RWPE2 (cell line): ENCODE measurements around the gene OR52A5.

ENCODE experiments used
- ATAC-seq: fragments of 200-7000 bp; cut with Tn5 transposase; 3 replicates; pipeline ENCODE4 v1.9.1; 2021; ENCODE audit warnings: low read depth
- DNase-seq: peaks from one replicate; pipeline ENCODE4 v3.0.0-alpha.2; 2020; ENCODE audit warnings: low spot score
- H3K27ac ChIP-seq: fragments of 450-650 bp; 2 replicates; pipeline ENCODE4 v1.5.1; 2017; ENCODE audit warnings: mild to moderate bottlenecking; ENCODE audit not compliant: poor library complexity, severe bottlenecking
- H3K27me3 ChIP-seq: fragments of 250-450 bp; sonication (Bioruptor Pico); 2 replicates; pipeline ENCODE4 v1.5.1; 2021; ENCODE audit warnings: mild to moderate bottlenecking, moderate library complexity; ENCODE audit not compliant: insufficient read depth, poor library complexity, severe bottlenecking
- H3K36me3 ChIP-seq: fragments of 250-450 bp; sonication (Bioruptor Pico); 2 replicates; pipeline ENCODE4 v1.5.1; 2020; ENCODE audit warnings: low read depth, mild to moderate bottlenecking, moderate library complexity
- H3K4me1 ChIP-seq: fragments of 250-450 bp; sonication (Bioruptor Pico); 2 replicates; pipeline ENCODE4 v1.5.1; 2021; ENCODE audit warnings: mild to moderate bottlenecking, moderate library complexity; ENCODE audit not compliant: insufficient read depth, poor library complexity, severe bottlenecking
- H3K4me3 ChIP-seq: fragments of 250-450 bp; sonication (Bioruptor Pico); 2 replicates; pipeline ENCODE4 v1.5.1; 2021; ENCODE audit warnings: mild to moderate bottlenecking, moderate library complexity; ENCODE audit not compliant: severe bottlenecking
- H3K9me3 ChIP-seq: fragments of 250-450 bp; sonication (Bioruptor Pico); 2 replicates; pipeline ENCODE4 v1.5.1; 2021; ENCODE audit warnings: mild to moderate bottlenecking, moderate library complexity; ENCODE audit not compliant: severe bottlenecking
- CTCF ChIP-seq: fragments of 450-650 bp; IDR thresholded peaks from one replicate; pipeline ENCODE4 v1.5.1; 2017; ENCODE audit warnings: mild to moderate bottlenecking, moderate library complexity; ENCODE audit not compliant: poor library complexity, severe bottlenecking

OR52A5 gene

GRCh38 chr11:5107285-5107684, 30.9 kb downstream of the OR52A5 start:
- Histone ChIP-seq H3K27me3 (no peaks in the 10 kb centered on the region), H3K4me3 (no peak overlapping the region), H3K9me3 (no peaks in the 10 kb centered on the region), H3K27ac (no peak overlapping the region), H3K4me1 (no peaks in the 10 kb centered on the region), H3K36me3 (no peaks in the 10 kb centered on the region)
- no peak for ATAC-seq
- TF ChIP-seq CTCF = no peak
- no peak for DNase-seq

GRCh38 chr11:5103066-5103465, 35.1 kb downstream of the OR52A5 start:
- no peak overlapping the region for H3K27ac ChIP-seq
- H3K27me3 ChIP-seq = no peaks in the 10 kb centered on the region
- no peaks in the 10 kb centered on the region for H3K9me3 ChIP-seq
- no peak for TF ChIP-seq CTCF
- DNase-seq = no peak
- H3K4me3 ChIP-seq = no peak overlapping the region
- no peaks in the 10 kb centered on the region for H3K4me1 ChIP-seq
- no peak for ATAC-seq
- H3K36me3 ChIP-seq = no peaks in the 10 kb centered on the region

- Histone ChIP-seq H3K27ac (no peak overlapping the region), H3K36me3 (no peaks in the 10 kb centered on the region), H3K27me3 (no peaks in the 10 kb centered on the region), H3K4me3 (no peak overlapping the region), H3K9me3 (no peaks in the 10 kb centered on the region), H3K4me1 (no peaks in the 10 kb centered on the region)
- no peak for TF ChIP-seq CTCF
- DNase-seq (no peak), ATAC-seq (0 out of 3 replicates have a peak, but pooled peaks have one; percentile 21)
Measured at GRCh38 chr11:5102246-5102645, 35.9 kb downstream of the OR52A5 start.

GRCh38 chr11:5096011-5096410, 42.1 kb downstream of the OR52A5 start:
- Histone ChIP-seq H3K9me3 (no peaks in the 10 kb centered on the region), H3K4me3 (no peak overlapping the region), H3K4me1 (no peaks in the 10 kb centered on the region), H3K36me3 (no peaks in the 10 kb centered on the region), H3K27me3 (no peaks in the 10 kb centered on the region), H3K27ac (no peak overlapping the region)
- no peak for TF ChIP-seq CTCF
- ATAC-seq (no peak), DNase-seq (no peak)

- Histone ChIP-seq H3K36me3 (no peaks in the 10 kb centered on the region), H3K27me3 (no peaks in the 10 kb centered on the region), H3K4me1 (no peaks in the 10 kb centered on the region), H3K4me3 (no peak overlapping the region), H3K9me3 (no peaks in the 10 kb centered on the region), H3K27ac (no peak overlapping the region)
- TF ChIP-seq CTCF = no peak
- ATAC-seq = no peak
- DNase-seq = no peak
Measured at GRCh38 chr11:5092821-5093585, 45.2 kb downstream of the OR52A5 start.
